Upper lobe of left lung (tissue), 4 donors: Measurements from ENCODE around the gene CFAP97D1.
"Not testable (repeated sequence)": the region's sequence is repeated elsewhere in the genome, so short reads cannot be mapped to it uniquely, and the experiment has no call there.

Experiments
- EP300 ChIP-seq, 4 donors: sonication (generic); formaldehyde crosslinking; IDR thresholded peaks; one replicate each; pipeline ENCODE4 v1.5.1; 2017; ENCODE audit warnings: antibody characterized with exemption in 4 of 4, control low read depth in 2 of 4
- POLR2A ChIP-seq, 4 donors: fragments of 450-650 bp; IDR thresholded peaks; one replicate each; pipeline ENCODE4 v1.5.1; 2016 to 2017; ENCODE audit warnings: antibody characterized with exemption in 4 of 4, mild to moderate bottlenecking in 2 of 4
- TF ChIP-seq, protein P1 (sequence below), 6 experiments: fragments of 450-650 bp in 4 of 6; fragments of 200-600 bp in 2 of 6; sonication (generic) in 2 of 6; IDR thresholded peaks; one replicate each; pipeline ENCODE4 v1.5.1; 2016 to 2019; ENCODE audit warnings: antibody characterized with exemption in 6 of 6

DNA sequence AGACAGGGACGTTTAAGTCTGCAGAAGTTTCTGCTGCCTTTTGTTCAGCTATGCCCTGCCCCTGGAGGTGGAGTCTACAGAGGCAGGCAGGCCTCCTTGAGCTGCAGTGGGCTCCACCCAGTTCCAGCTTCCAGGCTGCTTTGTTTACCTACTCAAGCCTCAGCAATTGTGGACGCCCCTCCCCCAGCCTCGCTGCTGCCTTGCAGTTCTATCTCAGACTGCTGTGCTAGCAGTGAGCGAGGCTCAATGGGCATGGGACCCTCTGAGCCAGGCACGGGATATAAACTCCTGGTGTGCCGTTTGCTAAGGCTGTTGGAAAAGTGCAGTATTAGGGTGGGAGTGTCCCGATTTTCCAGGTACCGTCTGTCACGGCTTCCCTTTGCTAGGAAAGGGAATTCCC is 17.8 kb downstream of the CFAP97D1 start:
- TF ChIP-seq POLR2A, EP300 (IDR thresholded peaks at IDR 0.05): not testable (repeated sequence)
- TF ChIP-seq, protein P1, sequence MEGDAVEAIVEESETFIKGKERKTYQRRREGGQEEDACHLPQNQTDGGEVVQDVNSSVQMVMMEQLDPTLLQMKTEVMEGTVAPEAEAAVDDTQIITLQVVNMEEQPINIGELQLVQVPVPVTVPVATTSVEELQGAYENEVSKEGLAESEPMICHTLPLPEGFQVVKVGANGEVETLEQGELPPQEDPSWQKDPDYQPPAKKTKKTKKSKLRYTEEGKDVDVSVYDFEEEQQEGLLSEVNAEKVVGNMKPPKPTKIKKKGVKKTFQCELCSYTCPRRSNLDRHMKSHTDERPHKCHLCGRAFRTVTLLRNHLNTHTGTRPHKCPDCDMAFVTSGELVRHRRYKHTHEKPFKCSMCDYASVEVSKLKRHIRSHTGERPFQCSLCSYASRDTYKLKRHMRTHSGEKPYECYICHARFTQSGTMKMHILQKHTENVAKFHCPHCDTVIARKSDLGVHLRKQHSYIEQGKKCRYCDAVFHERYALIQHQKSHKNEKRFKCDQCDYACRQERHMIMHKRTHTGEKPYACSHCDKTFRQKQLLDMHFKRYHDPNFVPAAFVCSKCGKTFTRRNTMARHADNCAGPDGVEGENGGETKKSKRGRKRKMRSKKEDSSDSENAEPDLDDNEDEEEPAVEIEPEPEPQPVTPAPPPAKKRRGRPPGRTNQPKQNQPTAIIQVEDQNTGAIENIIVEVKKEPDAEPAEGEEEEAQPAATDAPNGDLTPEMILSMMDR (IDR thresholded peaks at IDR 0.05), result not testable (repeated sequence)
